Hepatocyte (in vitro differentiated cells): Measurements from ENCODE around the gene LECT2. TPM values are rescaled to one million over a fixed set of nuclear protein-coding genes. Genes with fewer than 3 reads are reported as not detected.

Experiments used
- DNase-seq: peaks from one replicate; pipeline ENCODE4 v3.0.0-alpha.2; 2016; ENCODE audit warnings: low spot score
- H2AFZ ChIP-seq: fragments of 200-600 bp; sonication (generic); 2 replicates; pipeline ENCODE4 v1.6.0; 2016; ENCODE audit warnings: antibody characterized with exemption, mild to moderate bottlenecking
- H3K27ac ChIP-seq: fragments of 200-600 bp; sonication (generic); 2 replicates; pipeline ENCODE4 v1.5.1; 2016; ENCODE audit warnings: mild to moderate bottlenecking
- H3K27me3 ChIP-seq: fragments of 200-600 bp; sonication (generic); 2 replicates; pipeline ENCODE4 v1.6.1; 2016
- H3K36me3 ChIP-seq: fragments of 200-600 bp; sonication (generic); replicated peaks from 2 replicates; pipeline ENCODE4 v1.5.1; 2016; ENCODE audit warnings: low read depth; ENCODE audit not compliant: insufficient read depth
- H3K4me1 ChIP-seq: fragments of 200-600 bp; sonication (generic); 2 replicates; pipeline ENCODE4 v1.5.1; 2016; ENCODE audit warnings: mild to moderate bottlenecking, moderate library complexity; ENCODE audit not compliant: insufficient read depth
- H3K4me2 ChIP-seq: fragments of 200-600 bp; sonication (generic); 2 replicates; pipeline ENCODE4 v1.6.0; 2016
- H3K4me3 ChIP-seq: fragments of 200-600 bp; sonication (generic); 2 replicates; pipeline ENCODE4 v1.5.1; 2016; ENCODE audit warnings: mild to moderate bottlenecking
- H3K79me2 ChIP-seq: fragments of 200-600 bp; sonication (generic); 2 replicates; pipeline ENCODE4 v1.6.0; 2017; ENCODE audit warnings: mild to moderate bottlenecking
- H3K9me2 ChIP-seq: fragments of 200-600 bp; sonication (generic); replicated peaks from 2 replicates; pipeline ENCODE4 v1.6.0; 2017; ENCODE audit warnings: mild to moderate bottlenecking; ENCODE audit not compliant: insufficient read depth
- H3K9me3 ChIP-seq: fragments of 200-600 bp; sonication (generic); 2 replicates; pipeline ENCODE4 v1.5.1; 2016; ENCODE audit warnings: low read depth, mild to moderate bottlenecking
- H4K20me1 ChIP-seq: fragments of 200-600 bp; sonication (generic); 2 replicates; pipeline ENCODE4 v1.6.0; 2016; ENCODE audit warnings: mild to moderate bottlenecking; ENCODE audit not compliant: insufficient read depth, poor library complexity, severe bottlenecking
- CTCF ChIP-seq: fragments of 200-600 bp; sonication (generic); IDR thresholded peaks from 2 replicates; pipeline ENCODE4 v1.5.1; 2016; ENCODE audit warnings: antibody characterized with exemption, mild to moderate bottlenecking; ENCODE audit not compliant: poor library complexity
- EZH2 ChIP-seq: fragments of 200-600 bp; sonication (generic); IDR thresholded peaks from 2 replicates; pipeline ENCODE4 v1.6.1; 2016; ENCODE audit warnings: antibody characterized with exemption, mild to moderate bottlenecking, borderline replicate concordance
- EZH2phosphoT487 ChIP-seq: fragments of 200-600 bp; sonication (generic); IDR thresholded peaks from one replicate; pipeline ENCODE4 v1.6.1; 2018; ENCODE audit warnings: antibody characterized with exemption, mild to moderate bottlenecking, low read depth, moderate library complexity; ENCODE audit not compliant: unreplicated experiment, severe bottlenecking
- WGBS: methylation state at CpG from one replicate; pipeline ENCODE4 v1.1.6; 2016; ENCODE audit warnings: low lambda C conversion rate; ENCODE audit errors: missing lambda C conversion rate; 5-methylcytosine and 5-hydroxymethylcytosine counted together
- polyA plus RNA-seq: library from polyadenylated mRNA; unstranded; fragments of >200 nt; fragmentation: Nextera tagmentation; extraction: Ambion mirVana; gene quantifications from 2 replicates; pipeline ENCODE4 v1.2.1, GENCODE V29; 2016
- total RNA-seq: library from RNA; depleted of rRNA; stranded (reverse); fragments of >200 nt; gene quantifications from 2 replicates; pipeline ENCODE4 v1.2.3, GENCODE V29; 2014

Gene LECT2
- total and polyA plus RNA-seq, 2 experiments from 2014 or later, result 12.3 to 29.6 TPM

GRCh38 chr5:135966165-135966564 is 11.4 kb upstream of the LECT2 start:
- H3K36me3 ChIP-seq, result no peaks in the 10 kb centered on the region
- H3K79me2 ChIP-seq, result no peaks in the 10 kb centered on the region
- no peaks in the 10 kb centered on the region for H3K4me1 ChIP-seq
- no peak overlapping the region for H3K4me3 ChIP-seq
- no peaks in the 10 kb centered on the region for H3K9me2 ChIP-seq
- WGBS, result 75% methylated on average over 4 of the region's 4 CpGs
- no peak overlapping the region for H3K4me2 ChIP-seq
- H3K9me3 ChIP-seq, result no peaks in the 10 kb centered on the region
- no peak for TF ChIP-seq EZH2phosphoT487
- TF ChIP-seq CTCF, result no peak
- no peak for DNase-seq
- no peak overlapping the region for H2AFZ ChIP-seq
- no peak overlapping the region for H3K27ac ChIP-seq
- no peaks in the 10 kb centered on the region for H3K27me3 ChIP-seq
- H4K20me1 ChIP-seq, result no peaks in the 10 kb centered on the region

GRCh38 chr5:135965504-135965903 is 10.7 kb upstream of the LECT2 start:
- Histone ChIP-seq H3K9me2 (no peaks in the 10 kb centered on the region), H3K4me2 (no peak overlapping the region), H3K4me1 (no peaks in the 10 kb centered on the region), H3K36me3 (no peaks in the 10 kb centered on the region), H3K79me2 (no peaks in the 10 kb centered on the region), H3K27me3 (no peaks in the 10 kb centered on the region), H2AFZ (no peak overlapping the region), H4K20me1 (no peaks in the 10 kb centered on the region), H3K27ac (no peak overlapping the region), H3K4me3 (no peak overlapping the region), H3K9me3 (no peaks in the 10 kb centered on the region)
- DNase-seq, result no peak
- WGBS, result 96% methylated on average over 3 of the region's 3 CpGs
- no peak for TF ChIP-seq EZH2phosphoT487

- H3K27me3 ChIP-seq, result no peaks in the 10 kb centered on the region
- DNase-seq, result no peak
- no peaks in the 10 kb centered on the region for H3K9me2 ChIP-seq
- TF ChIP-seq CTCF (peak; percentile 19), EZH2 (no peak), EZH2phosphoT487 (no peak)
- H3K79me2 ChIP-seq, result no peaks in the 10 kb centered on the region
- no peak overlapping the region for H3K27ac ChIP-seq
- H3K4me3 ChIP-seq, result no peak overlapping the region
- no peak overlapping the region for H3K4me2 ChIP-seq
- no peaks in the 10 kb centered on the region for H3K36me3 ChIP-seq
- no peaks in the 10 kb centered on the region for H3K9me3 ChIP-seq
- H2AFZ ChIP-seq, result no peak overlapping the region
- 76% methylated on average over 1 of the region's 1 CpG for WGBS
- H4K20me1 ChIP-seq, result no peaks in the 10 kb centered on the region
- no peaks in the 10 kb centered on the region for H3K4me1 ChIP-seq
These were observed 10.0 kb upstream of the LECT2 start for GRCh38 chr5:135964670-135965320.

GRCh38 chr5:135955525-135955924 is 742 bp upstream of the LECT2 start:
- 96% methylated on average over 4 of the region's 4 CpGs for WGBS
- Histone ChIP-seq H4K20me1 (no peaks in the 10 kb centered on the region), H3K4me1 (peaks cover 4% of the 10 kb centered on the region), H3K9me2 (no peaks in the 10 kb centered on the region), H3K36me3 (no peaks in the 10 kb centered on the region), H3K27ac (no peak overlapping the region), H2AFZ (no peak overlapping the region), H3K4me3 (no peak overlapping the region), H3K79me2 (no peaks in the 10 kb centered on the region), H3K27me3 (no peaks in the 10 kb centered on the region), H3K9me3 (no peaks in the 10 kb centered on the region), H3K4me2 (no peak overlapping the region)
- DNase-seq, result no peak
- TF ChIP-seq CTCF (no peak), EZH2 (no peak), EZH2phosphoT487 (no peak)
